Eye (tissue), 1 donor: Measurements from ENCODE around the gene APP.
"Not testable (repeated sequence)": the region's sequence is repeated elsewhere in the genome, so short reads cannot be mapped to it uniquely, and the experiment has no call there.

Source experiments
- DNase-seq: peaks from one replicate; pipeline ENCODE4 v3.0.0-alpha.2; 2015

APP gene

GRCh38 chr21:26162081-26162480 lies 8.5 kb downstream of the APP start:
- DNase-seq, result no peak

- DNase-seq, result no peak
Measured at GRCh38 chr21:26159869-26160268, 10.7 kb downstream of the APP start.

GRCh38 chr21:26157801-26158200 lies 12.8 kb downstream of the APP start:
- no peak for DNase-seq

- no peak for DNase-seq
Measured at GRCh38 chr21:26154753-26155152, 15.8 kb downstream of the APP start.

GRCh38 chr21:26153758-26154157 lies 16.8 kb downstream of the APP start:
- peak; percentile 32 for DNase-seq

- DNase-seq, result no peak
Measured at GRCh38 chr21:26148840-26149354, 21.7 kb downstream of the APP start.

- DNase-seq, result peak; percentile 70
Measured at GRCh38 chr21:26148071-26148839, 22.3 kb downstream of the APP start.

- peak; percentile 41 for DNase-seq
Measured at GRCh38 chr21:26147535-26147934, 23.0 kb downstream of the APP start.

GRCh38 chr21:26146681-26147080 lies 23.9 kb downstream of the APP start:
- DNase-seq, result no peak

- no peak for DNase-seq
Measured at GRCh38 chr21:26144031-26144430, 26.5 kb downstream of the APP start.

GRCh38 chr21:26142363-26142762 lies 28.2 kb downstream of the APP start:
- no peak for DNase-seq

GRCh38 chr21:26140926-26141325 lies 29.6 kb downstream of the APP start:
- no peak for DNase-seq

- DNase-seq, result no peak
Measured at GRCh38 chr21:26140164-26140579, 30.4 kb downstream of the APP start.

- DNase-seq, result no peak
Measured at GRCh38 chr21:26138615-26139257, 31.8 kb downstream of the APP start.

GRCh38 chr21:26137379-26138060 lies 33.0 kb downstream of the APP start:
- no peak for DNase-seq

GRCh38 chr21:26136671-26137070 lies 33.9 kb downstream of the APP start:
- DNase-seq, result no peak

GRCh38 chr21:26135520-26135919 lies 35.0 kb downstream of the APP start:
- DNase-seq, result no peak

GRCh38 chr21:26131554-26131953 lies 39.0 kb downstream of the APP start:
- no peak for DNase-seq

- not testable (repeated sequence) for DNase-seq
Measured at GRCh38 chr21:26131053-26131452, 39.5 kb downstream of the APP start.

- DNase-seq, result no peak
Measured at GRCh38 chr21:26130249-26130881, 40.2 kb downstream of the APP start.

GRCh38 chr21:26127918-26128317 lies 42.7 kb downstream of the APP start:
- no peak for DNase-seq

- DNase-seq, result no peak
Measured at GRCh38 chr21:26127073-26127814, 43.3 kb downstream of the APP start.

GRCh38 chr21:26126168-26126553 lies 44.4 kb downstream of the APP start:
- DNase-seq, result no peak
